ENCODE measurements around the gene BCL7B.

BCL7B gene

GRCh38 chr7:73519867-73520672 lies 37.4 kb downstream of the BCL7B start:
- Histone ChIP-seq H3K9me3 (ENCODE audit: control insufficient read depth, insufficient read depth, low read length) (no peaks in the 10 kb centered on the region), H3K27me3 (ENCODE audit: control insufficient read depth, insufficient read depth, low read length) (no peaks in the 10 kb centered on the region), H3K36me3 (ENCODE audit: control insufficient read depth, insufficient read depth, low read length) (peaks cover 5% of the 10 kb centered on the region; the same call in 1 of the 2 replicates), H3K27ac (ENCODE audit: low read length) (no peak overlapping the region), H3K4me1 (ENCODE audit: control insufficient read depth, insufficient read depth, low read length) (no peaks in the 10 kb centered on the region), H3K4me3 (ENCODE audit: low read length) (no peak overlapping the region; the same call in 1 of the 2 replicates)
- DNase-seq (ENCODE audit: low read depth, low spot score): no peak
- WGBS (ENCODE audit: insufficient coverage, insufficient read length): no CpG with 5 or more reads among the region's 18 CpGs

- Histone ChIP-seq H3K9me3 (ENCODE audit: control insufficient read depth, insufficient read depth, low read length) (no peaks in the 10 kb centered on the region), H3K27me3 (ENCODE audit: control insufficient read depth, insufficient read depth, low read length) (no peaks in the 10 kb centered on the region), H3K36me3 (ENCODE audit: control insufficient read depth, insufficient read depth, low read length) (peaks cover 5% of the 10 kb centered on the region; the same call in 1 of the 2 replicates), H3K4me3 (ENCODE audit: low read length) (no peak overlapping the region), H3K27ac (ENCODE audit: low read length) (no peak overlapping the region), H3K4me1 (ENCODE audit: control insufficient read depth, insufficient read depth, low read length) (no peaks in the 10 kb centered on the region)
- WGBS (ENCODE audit: insufficient coverage, insufficient read length): no CpG with 5 or more reads among the region's 5 CpGs
- DNase-seq (ENCODE audit: low read depth, low spot score): no peak
Measured at GRCh38 chr7:73518470-73518869, 39.0 kb downstream of the BCL7B start.

GRCh38 chr7:73517241-73517995 lies 40.1 kb downstream of the BCL7B start:
- no peaks in the 10 kb centered on the region for H3K9me3 ChIP-seq (ENCODE audit: control insufficient read depth, insufficient read depth, low read length)
- no peak overlapping the region for H3K27ac ChIP-seq (ENCODE audit: low read length)
- WGBS (ENCODE audit: insufficient coverage, insufficient read length): no CpG with 5 or more reads among the region's 6 CpGs
- no peak for DNase-seq (ENCODE audit: low read depth, low spot score)
- H3K4me3 ChIP-seq (ENCODE audit: low read length): no peak overlapping the region
- peaks cover 5% of the 10 kb centered on the region; the same call in 1 of the 2 replicates for H3K36me3 ChIP-seq (ENCODE audit: control insufficient read depth, insufficient read depth, low read length)
- H3K4me1 ChIP-seq (ENCODE audit: control insufficient read depth, insufficient read depth, low read length): no peaks in the 10 kb centered on the region
- H3K27me3 ChIP-seq (ENCODE audit: control insufficient read depth, insufficient read depth, low read length): no peaks in the 10 kb centered on the region

- Histone ChIP-seq H3K4me1 (ENCODE audit: control insufficient read depth, insufficient read depth, low read length) (no peaks in the 10 kb centered on the region), H3K4me3 (ENCODE audit: low read length) (no peak overlapping the region), H3K36me3 (ENCODE audit: control insufficient read depth, insufficient read depth, low read length) (peaks cover 5% of the 10 kb centered on the region), H3K9me3 (ENCODE audit: control insufficient read depth, insufficient read depth, low read length) (no peaks in the 10 kb centered on the region), H3K27me3 (ENCODE audit: control insufficient read depth, insufficient read depth, low read length) (no peaks in the 10 kb centered on the region), H3K27ac (ENCODE audit: low read length) (no peak overlapping the region)
- DNase-seq (ENCODE audit: low read depth, low spot score): no peak
- no CpG with 5 or more reads among the region's 3 CpGs for WGBS (ENCODE audit: insufficient coverage, insufficient read length)
Measured at GRCh38 chr7:73515178-73515577, 42.3 kb downstream of the BCL7B start.

GRCh38 chr7:73512018-73512780 lies 45.3 kb downstream of the BCL7B start:
- Histone ChIP-seq H3K4me1 (ENCODE audit: control insufficient read depth, insufficient read depth, low read length) (no peaks in the 10 kb centered on the region), H3K27ac (ENCODE audit: low read length) (no peak overlapping the region), H3K27me3 (ENCODE audit: control insufficient read depth, insufficient read depth, low read length) (no peaks in the 10 kb centered on the region), H3K36me3 (ENCODE audit: control insufficient read depth, insufficient read depth, low read length) (peaks cover 10% of the 10 kb centered on the region), H3K9me3 (ENCODE audit: control insufficient read depth, insufficient read depth, low read length) (no peaks in the 10 kb centered on the region), H3K4me3 (ENCODE audit: low read length) (no peak overlapping the region)
- no peak for DNase-seq (ENCODE audit: low read depth, low spot score)
- no CpG with 5 or more reads among the region's 8 CpGs for WGBS (ENCODE audit: insufficient coverage, insufficient read length)

- Histone ChIP-seq H3K4me3 (ENCODE audit: low read length) (no peak overlapping the region), H3K4me1 (ENCODE audit: control insufficient read depth, insufficient read depth, low read length) (no peaks in the 10 kb centered on the region), H3K36me3 (ENCODE audit: control insufficient read depth, insufficient read depth, low read length) (peaks cover 11% of the 10 kb centered on the region), H3K27me3 (ENCODE audit: control insufficient read depth, insufficient read depth, low read length) (no peaks in the 10 kb centered on the region), H3K9me3 (ENCODE audit: control insufficient read depth, insufficient read depth, low read length) (no peaks in the 10 kb centered on the region), H3K27ac (ENCODE audit: low read length) (no peak overlapping the region)
- no peak for DNase-seq (ENCODE audit: low read depth, low spot score)
- WGBS (ENCODE audit: insufficient coverage, insufficient read length): no CpG with 5 or more reads among the region's 5 CpGs
Measured at GRCh38 chr7:73509463-73509862, 48.0 kb downstream of the BCL7B start.

GRCh38 chr7:73507556-73507955 lies 49.9 kb downstream of the BCL7B start:
- Histone ChIP-seq H3K4me3 (ENCODE audit: low read length) (no peak overlapping the region), H3K27me3 (ENCODE audit: control insufficient read depth, insufficient read depth, low read length) (no peaks in the 10 kb centered on the region), H3K36me3 (ENCODE audit: control insufficient read depth, insufficient read depth, low read length) (peaks cover 17% of the 10 kb centered on the region), H3K4me1 (ENCODE audit: control insufficient read depth, insufficient read depth, low read length) (no peaks in the 10 kb centered on the region), H3K9me3 (ENCODE audit: control insufficient read depth, insufficient read depth, low read length) (no peaks in the 10 kb centered on the region), H3K27ac (ENCODE audit: low read length) (no peak overlapping the region)
- no peak for DNase-seq (ENCODE audit: low read depth, low spot score)
- WGBS (ENCODE audit: insufficient coverage, insufficient read length): no CpG with 5 or more reads among the region's 2 CpGs

GRCh38 chr7:73504920-73505319 lies 52.6 kb downstream of the BCL7B start:
- Histone ChIP-seq H3K36me3 (ENCODE audit: control insufficient read depth, insufficient read depth, low read length) (peaks cover 22% of the 10 kb centered on the region), H3K9me3 (ENCODE audit: control insufficient read depth, insufficient read depth, low read length) (no peaks in the 10 kb centered on the region), H3K27ac (ENCODE audit: low read length) (no peak overlapping the region), H3K27me3 (ENCODE audit: control insufficient read depth, insufficient read depth, low read length) (no peaks in the 10 kb centered on the region), H3K4me1 (ENCODE audit: control insufficient read depth, insufficient read depth, low read length) (no peaks in the 10 kb centered on the region), H3K4me3 (ENCODE audit: low read length) (no peak overlapping the region)
- WGBS (ENCODE audit: insufficient coverage, insufficient read length): no CpG with 5 or more reads among the region's 1 CpG
- no peak for DNase-seq (ENCODE audit: low read depth, low spot score)

GRCh38 chr7:73504017-73504416 lies 53.5 kb downstream of the BCL7B start:
- Histone ChIP-seq H3K27ac (ENCODE audit: low read length) (no peak overlapping the region), H3K4me3 (ENCODE audit: low read length) (no peak overlapping the region), H3K36me3 (ENCODE audit: control insufficient read depth, insufficient read depth, low read length) (peaks cover 26% of the 10 kb centered on the region), H3K9me3 (ENCODE audit: control insufficient read depth, insufficient read depth, low read length) (no peaks in the 10 kb centered on the region), H3K27me3 (ENCODE audit: control insufficient read depth, insufficient read depth, low read length) (no peaks in the 10 kb centered on the region), H3K4me1 (ENCODE audit: control insufficient read depth, insufficient read depth, low read length) (no peaks in the 10 kb centered on the region)
- WGBS (ENCODE audit: insufficient coverage, insufficient read length): no CpG with 5 or more reads among the region's 2 CpGs
- DNase-seq (ENCODE audit: low read depth, low spot score): no peak

GRCh38 chr7:73503229-73503628 lies 54.3 kb downstream of the BCL7B start:
- H3K27me3 ChIP-seq (ENCODE audit: control insufficient read depth, insufficient read depth, low read length): no peaks in the 10 kb centered on the region
- WGBS (ENCODE audit: insufficient coverage, insufficient read length): no CpG with 5 or more reads among the region's 5 CpGs
- H3K4me1 ChIP-seq (ENCODE audit: control insufficient read depth, insufficient read depth, low read length): no peaks in the 10 kb centered on the region
- DNase-seq (ENCODE audit: low read depth, low spot score): no peak
- H3K27ac ChIP-seq (ENCODE audit: low read length): no peak overlapping the region
- H3K9me3 ChIP-seq (ENCODE audit: control insufficient read depth, insufficient read depth, low read length): no peaks in the 10 kb centered on the region
- H3K36me3 ChIP-seq (ENCODE audit: control insufficient read depth, insufficient read depth, low read length): peaks cover 29% of the 10 kb centered on the region
- H3K4me3 ChIP-seq (ENCODE audit: low read length): no peak overlapping the region
